Astrocyte of the cerebellum (primary cell): ENCODE results near the gene CYREN.

Experiments used
- DNase-seq: peaks from one replicate; pipeline ENCODE4 v3.0.0-alpha.2; 2011; ENCODE audit warnings: low read depth
- H3K4me3 ChIP-seq: 2 replicates; pipeline ENCODE4 v1.5.1; 2011; ENCODE audit warnings: mild to moderate bottlenecking, low read depth, low read length, moderate library complexity
- in situ Hi-C: cut with HindIII; loops from 2 replicates; pipeline ENCODE4 v1.10.0; 2017; ENCODE audit warnings: low sequenced_read_pairs
- TF ChIP-seq, protein P1 (sequence below): IDR thresholded peaks from 2 replicates; pipeline ENCODE4 v1.5.1; 2012; ENCODE audit warnings: low read length, low read depth, moderate library complexity, mild to moderate bottlenecking; ENCODE audit errors: missing control alignments

The CYREN gene

DNA sequence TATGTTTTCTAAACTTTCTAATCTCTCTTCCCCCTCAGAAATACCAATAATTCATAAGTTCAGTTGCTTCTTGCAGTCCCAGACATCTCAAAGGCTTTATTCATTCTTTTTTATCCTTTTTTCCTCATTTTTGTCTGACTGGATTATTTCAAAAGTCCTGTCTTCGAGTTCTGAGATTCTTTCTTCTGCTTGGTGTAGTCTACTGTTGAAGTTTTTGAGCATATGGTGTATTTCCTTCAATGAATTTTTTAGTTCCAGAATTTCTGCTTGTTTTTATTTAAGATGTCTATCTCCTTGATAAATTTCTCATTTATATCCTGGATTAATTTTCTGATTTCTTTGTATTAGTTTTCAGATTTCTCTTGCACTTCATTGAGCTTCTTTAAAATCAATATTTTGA lies 14.2 kb downstream of the CYREN start:
- no peak for DNase-seq
- TF ChIP-seq, protein P1, sequence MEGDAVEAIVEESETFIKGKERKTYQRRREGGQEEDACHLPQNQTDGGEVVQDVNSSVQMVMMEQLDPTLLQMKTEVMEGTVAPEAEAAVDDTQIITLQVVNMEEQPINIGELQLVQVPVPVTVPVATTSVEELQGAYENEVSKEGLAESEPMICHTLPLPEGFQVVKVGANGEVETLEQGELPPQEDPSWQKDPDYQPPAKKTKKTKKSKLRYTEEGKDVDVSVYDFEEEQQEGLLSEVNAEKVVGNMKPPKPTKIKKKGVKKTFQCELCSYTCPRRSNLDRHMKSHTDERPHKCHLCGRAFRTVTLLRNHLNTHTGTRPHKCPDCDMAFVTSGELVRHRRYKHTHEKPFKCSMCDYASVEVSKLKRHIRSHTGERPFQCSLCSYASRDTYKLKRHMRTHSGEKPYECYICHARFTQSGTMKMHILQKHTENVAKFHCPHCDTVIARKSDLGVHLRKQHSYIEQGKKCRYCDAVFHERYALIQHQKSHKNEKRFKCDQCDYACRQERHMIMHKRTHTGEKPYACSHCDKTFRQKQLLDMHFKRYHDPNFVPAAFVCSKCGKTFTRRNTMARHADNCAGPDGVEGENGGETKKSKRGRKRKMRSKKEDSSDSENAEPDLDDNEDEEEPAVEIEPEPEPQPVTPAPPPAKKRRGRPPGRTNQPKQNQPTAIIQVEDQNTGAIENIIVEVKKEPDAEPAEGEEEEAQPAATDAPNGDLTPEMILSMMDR, result no peak
- H3K4me3 ChIP-seq, result no peak overlapping the region
- in situ Hi-C loops, result no loop called here

DNA sequence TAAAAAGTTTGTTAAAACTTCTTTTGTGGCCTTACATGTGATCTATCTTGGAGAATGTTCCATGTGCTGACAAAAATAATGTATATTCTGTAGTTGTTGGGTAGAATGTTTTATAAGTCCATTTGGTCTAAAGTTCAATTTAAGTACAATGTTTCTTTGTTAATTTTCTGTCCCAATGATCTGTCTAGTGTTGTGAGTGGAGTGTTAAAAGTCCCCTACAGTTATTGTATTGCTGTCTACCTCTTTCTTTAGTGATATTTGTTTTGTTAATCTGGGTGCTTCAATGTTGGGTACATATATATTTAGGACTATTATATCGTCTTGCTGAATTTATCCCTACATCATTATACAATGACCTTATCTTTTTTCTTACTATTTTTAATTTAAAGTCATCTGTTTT lies 15.8 kb downstream of the CYREN start:
- DNase-seq, result no peak
- TF ChIP-seq, protein P1, result no peak
- no peak overlapping the region for H3K4me3 ChIP-seq
- in situ Hi-C loops, result no loop called here

DNA sequence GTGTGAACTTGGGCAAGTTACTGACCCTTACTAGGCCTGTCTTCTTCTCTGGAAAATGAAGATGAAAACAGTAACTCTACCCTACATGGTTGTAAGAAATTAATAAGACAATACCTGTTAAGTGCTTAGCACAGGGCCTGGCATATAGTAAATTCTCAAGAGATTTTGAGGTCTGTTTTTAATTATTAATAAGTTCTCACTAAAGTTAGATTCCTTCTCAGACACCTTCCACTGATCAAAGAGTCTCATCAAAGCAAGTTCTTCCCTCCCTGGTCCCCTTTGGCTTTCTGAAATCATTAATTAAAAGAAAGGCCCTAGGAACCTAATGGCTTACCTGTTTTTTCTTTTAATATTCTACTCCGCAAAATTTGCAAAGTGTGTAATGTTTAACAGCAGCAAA lies 18.1 kb downstream of the CYREN start:
- in situ Hi-C loops, result no loop called here
- TF ChIP-seq, protein P1, result no peak
- no peak overlapping the region for H3K4me3 ChIP-seq
- no peak for DNase-seq

DNA sequence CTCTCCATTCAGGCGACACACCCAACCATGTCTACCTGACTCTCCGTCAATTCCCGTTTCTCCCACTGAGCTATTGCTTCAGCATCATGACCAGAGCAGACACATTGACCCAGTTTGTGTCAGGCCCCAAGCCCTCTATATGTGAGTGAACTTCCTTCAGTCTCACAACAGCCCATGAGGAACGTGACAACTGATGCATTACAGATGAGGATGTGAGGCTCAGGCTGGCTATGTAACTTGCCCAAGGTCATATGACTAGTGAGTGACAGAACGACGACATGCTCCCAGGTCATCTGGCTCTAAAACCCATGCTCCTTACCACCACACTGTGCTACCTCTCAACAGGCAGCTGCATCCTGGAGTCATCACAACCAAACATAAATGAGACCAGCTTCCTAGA lies 19.0 kb downstream of the CYREN start:
- H3K4me3 ChIP-seq, result no peak overlapping the region
- in situ Hi-C loops, result no loop called here
- TF ChIP-seq, protein P1, result no peak
- no peak for DNase-seq

DNA sequence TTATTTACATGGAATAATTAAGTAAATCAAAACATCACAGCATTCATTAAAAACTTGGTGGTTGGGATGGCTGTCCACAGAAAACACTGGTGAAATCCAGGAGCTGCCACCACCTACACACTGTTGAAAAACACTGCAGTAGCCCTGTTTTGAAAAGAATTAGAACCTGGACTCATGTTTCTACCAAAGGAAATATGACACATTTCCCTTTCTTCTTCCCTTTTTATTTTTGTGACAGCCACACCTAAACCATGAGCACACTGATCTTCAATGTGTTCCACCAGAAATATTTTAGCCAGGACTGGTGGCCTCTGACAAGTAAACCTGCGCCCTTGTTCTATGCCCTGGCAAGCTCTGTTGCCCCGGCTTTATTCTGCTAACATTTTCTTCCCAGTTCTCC lies 19.4 kb downstream of the CYREN start:
- no peak overlapping the region for H3K4me3 ChIP-seq
- in situ Hi-C loops, result no loop called here
- DNase-seq, result no peak
- TF ChIP-seq, protein P1, result no peak

DNA sequence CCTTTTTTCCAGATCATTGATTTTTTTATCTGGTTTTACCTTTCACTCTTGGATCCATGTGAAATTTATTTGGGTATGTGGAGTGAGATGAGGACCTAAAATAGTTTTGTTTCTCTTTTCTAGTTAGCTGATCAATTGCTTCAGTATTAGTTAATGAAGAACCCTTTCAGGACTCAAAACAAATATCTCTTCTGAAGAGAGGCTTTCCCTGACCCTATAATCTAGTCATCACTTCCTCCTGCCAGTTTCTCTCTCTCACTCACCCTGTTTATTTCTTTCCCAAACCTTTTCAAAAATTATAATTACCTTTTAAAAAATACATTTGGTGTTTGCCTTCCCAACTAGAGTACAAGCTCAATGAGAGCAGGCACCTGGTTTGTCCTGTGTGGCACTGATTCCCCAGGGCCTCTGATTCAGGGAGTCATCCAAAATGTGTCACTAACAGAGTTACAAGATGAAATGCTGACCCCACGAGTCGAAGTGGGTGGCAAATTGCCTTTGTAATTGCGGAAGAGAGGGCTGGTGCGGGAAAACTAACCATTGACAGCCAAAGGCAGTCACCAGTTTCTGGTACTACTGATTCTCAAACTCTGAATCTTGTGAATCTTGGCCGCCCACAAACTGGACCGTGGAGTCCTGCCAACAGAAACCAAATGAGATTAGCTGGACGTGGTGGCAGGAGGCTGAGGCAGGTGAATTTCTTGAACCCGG lies 20.3 kb downstream of the CYREN start:
- in situ Hi-C loops, result no loop called here
- H3K4me3 ChIP-seq, result no peak overlapping the region
- TF ChIP-seq, protein P1, result no peak
- DNase-seq, result no peak
